OCI-LY1 (cell line): Measurements from ENCODE around the gene STAM2.

Experiments
- EZH2 ChIP-seq: fragments of 200-600 bp; sonication (generic), shearing (Covaris generic); IDR thresholded peaks from 2 replicates; pipeline ENCODE4 v1.8.0; 2017; ENCODE audit warnings: borderline replicate concordance, mixed run types, mild to moderate bottlenecking, antibody characterized with exemption, low read length, moderate library complexity, mixed read lengths
- TF ChIP-seq, protein P1 (sequence below): fragments of 200-600 bp; sonication (generic), shearing (Covaris generic); IDR thresholded peaks from 2 replicates; pipeline ENCODE4 v1.5.1; 2017; ENCODE audit warnings: mild to moderate bottlenecking, antibody characterized with exemption, low read length, moderate library complexity, mixed read lengths

DNA sequence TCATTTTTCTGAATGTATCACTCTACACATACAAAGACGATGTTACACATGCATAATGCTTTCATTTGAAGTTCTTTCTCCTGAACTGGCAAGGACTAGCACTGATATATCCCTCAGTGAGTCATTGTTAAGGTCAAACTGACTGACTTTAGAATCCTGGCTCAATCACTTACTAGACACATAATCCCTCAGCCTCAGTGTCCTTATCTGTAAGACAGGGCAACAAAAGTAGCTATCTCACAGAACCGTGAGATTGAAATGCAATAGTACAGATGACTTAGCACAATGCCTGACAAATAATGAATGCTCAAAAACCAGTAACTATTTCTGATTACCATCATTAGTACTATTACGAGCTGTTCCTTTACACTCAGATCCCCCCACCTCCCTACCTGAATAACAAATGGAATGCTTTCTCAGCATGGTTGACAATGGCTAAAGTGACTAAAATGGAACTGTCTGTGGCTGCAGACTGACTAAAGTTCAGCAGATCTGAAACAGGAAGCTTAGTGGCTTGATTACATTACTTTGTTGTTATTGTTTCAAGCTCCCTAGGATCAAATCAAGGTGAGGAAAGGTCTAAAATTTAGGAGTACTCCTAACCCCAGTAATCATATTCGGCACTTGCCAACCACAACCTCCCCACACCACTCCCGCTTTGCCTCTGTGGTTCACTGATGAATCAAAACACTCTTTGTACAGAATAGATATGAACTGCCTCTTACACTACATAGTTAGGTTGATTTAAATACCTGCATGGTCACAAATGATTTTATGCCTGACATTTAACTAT lies 40.9 kb downstream of the STAM2 start:
- TF ChIP-seq EZH2: no peak
- TF ChIP-seq, protein P1, sequence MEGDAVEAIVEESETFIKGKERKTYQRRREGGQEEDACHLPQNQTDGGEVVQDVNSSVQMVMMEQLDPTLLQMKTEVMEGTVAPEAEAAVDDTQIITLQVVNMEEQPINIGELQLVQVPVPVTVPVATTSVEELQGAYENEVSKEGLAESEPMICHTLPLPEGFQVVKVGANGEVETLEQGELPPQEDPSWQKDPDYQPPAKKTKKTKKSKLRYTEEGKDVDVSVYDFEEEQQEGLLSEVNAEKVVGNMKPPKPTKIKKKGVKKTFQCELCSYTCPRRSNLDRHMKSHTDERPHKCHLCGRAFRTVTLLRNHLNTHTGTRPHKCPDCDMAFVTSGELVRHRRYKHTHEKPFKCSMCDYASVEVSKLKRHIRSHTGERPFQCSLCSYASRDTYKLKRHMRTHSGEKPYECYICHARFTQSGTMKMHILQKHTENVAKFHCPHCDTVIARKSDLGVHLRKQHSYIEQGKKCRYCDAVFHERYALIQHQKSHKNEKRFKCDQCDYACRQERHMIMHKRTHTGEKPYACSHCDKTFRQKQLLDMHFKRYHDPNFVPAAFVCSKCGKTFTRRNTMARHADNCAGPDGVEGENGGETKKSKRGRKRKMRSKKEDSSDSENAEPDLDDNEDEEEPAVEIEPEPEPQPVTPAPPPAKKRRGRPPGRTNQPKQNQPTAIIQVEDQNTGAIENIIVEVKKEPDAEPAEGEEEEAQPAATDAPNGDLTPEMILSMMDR: no peak
